Osteocyte (in vitro differentiated cells): ENCODE measurements around the gene FOXN3. TPM values are rescaled to one million over a fixed set of nuclear protein-coding genes. Genes with fewer than 3 reads are reported as not detected.

Source experiments
- DNase-seq: peaks from one replicate; pipeline ENCODE4 v3.0.0; 2021; ENCODE audit warnings: mixed read lengths; ENCODE audit not compliant: unreplicated experiment; ENCODE audit errors: extremely low spot score
- H3K27ac Mint-ChIP-seq: one replicate; pipeline ENCODE4 v1.8.0; 2021; ENCODE audit warnings: mild to moderate bottlenecking, mixed read lengths; ENCODE audit not compliant: unreplicated experiment
- H3K27me3 Mint-ChIP-seq: one replicate; pipeline ENCODE4 v1.8.0; 2021; ENCODE audit warnings: mixed read lengths; ENCODE audit not compliant: unreplicated experiment
- H3K36me3 Mint-ChIP-seq: one replicate; pipeline ENCODE4 v1.8.0; 2021; ENCODE audit warnings: mixed read lengths; ENCODE audit not compliant: unreplicated experiment
- H3K4me1 Mint-ChIP-seq: one replicate; pipeline ENCODE4 v1.8.0; 2021; ENCODE audit warnings: mixed read lengths; ENCODE audit not compliant: unreplicated experiment
- H3K4me3 Mint-ChIP-seq: one replicate; pipeline ENCODE4 v1.8.0; 2021; ENCODE audit warnings: mild to moderate bottlenecking, moderate library complexity, mixed read lengths; ENCODE audit not compliant: unreplicated experiment
- H3K9me3 Mint-ChIP-seq: one replicate; pipeline ENCODE4 v1.8.0; 2021; ENCODE audit warnings: mixed read lengths; ENCODE audit not compliant: unreplicated experiment
- total RNA-seq: library from RNA; stranded (reverse); gene quantifications from 2 replicates; pipeline ENCODE4 v1.2.1, GENCODE V29; 2021
- TF ChIP-seq, protein P1 (sequence below): fragments of 200-600 bp; sonication (generic); IDR thresholded peaks from 2 replicates; pipeline ENCODE4 v1.5.0; 2021; ENCODE audit warnings: antibody characterized with exemption, mild to moderate bottlenecking, moderate library complexity

The FOXN3 gene
- total RNA-seq, 1 donor from 2014 or later, result 120 TPM

DNA sequence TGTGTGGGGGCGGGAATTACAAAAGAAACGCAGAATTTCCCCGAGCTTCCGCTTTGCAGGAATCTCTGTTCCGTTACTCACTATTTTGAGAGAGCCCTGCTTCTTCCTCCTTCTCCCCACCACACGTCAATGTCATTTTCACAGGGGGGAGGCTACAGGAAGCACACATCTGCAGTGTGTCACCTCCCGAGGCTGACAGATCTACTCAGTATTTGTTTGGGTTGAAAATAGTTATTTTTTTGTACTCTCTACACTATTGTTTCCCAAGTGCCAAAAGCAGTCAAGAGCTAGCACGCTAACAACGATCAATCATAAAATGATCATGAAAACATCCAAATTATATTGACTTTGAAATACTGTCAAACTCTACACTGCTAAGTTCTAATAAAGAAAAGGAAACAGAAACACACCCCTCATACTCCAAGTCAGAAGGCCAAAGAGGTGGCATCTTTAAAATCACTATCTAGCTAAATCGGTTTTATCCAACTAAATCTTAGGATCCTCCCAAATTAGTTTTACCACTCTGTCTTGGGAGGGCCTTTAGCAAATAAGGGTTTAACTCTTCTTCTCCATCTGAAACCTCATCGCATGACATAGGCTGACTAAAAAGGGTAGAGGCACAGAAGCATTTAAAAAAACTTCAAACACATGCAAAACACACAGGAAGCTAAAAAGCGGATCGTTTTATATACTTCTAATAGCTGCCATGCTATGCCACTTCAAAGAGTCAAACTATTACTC lies 51.8 kb downstream of the FOXN3 start:
- DNase-seq, result no peak
- Mint-ChIP-seq H3K9me3 (no peaks in the 10 kb centered on the region), H3K4me1 (peaks cover 33% of the 10 kb centered on the region), H3K27me3 (no peaks in the 10 kb centered on the region), H3K36me3 (peaks cover 4% of the 10 kb centered on the region), H3K4me3 (no peak overlapping the region), H3K27ac (peak overlapping the region; percentile 41)
- TF ChIP-seq, protein P1, sequence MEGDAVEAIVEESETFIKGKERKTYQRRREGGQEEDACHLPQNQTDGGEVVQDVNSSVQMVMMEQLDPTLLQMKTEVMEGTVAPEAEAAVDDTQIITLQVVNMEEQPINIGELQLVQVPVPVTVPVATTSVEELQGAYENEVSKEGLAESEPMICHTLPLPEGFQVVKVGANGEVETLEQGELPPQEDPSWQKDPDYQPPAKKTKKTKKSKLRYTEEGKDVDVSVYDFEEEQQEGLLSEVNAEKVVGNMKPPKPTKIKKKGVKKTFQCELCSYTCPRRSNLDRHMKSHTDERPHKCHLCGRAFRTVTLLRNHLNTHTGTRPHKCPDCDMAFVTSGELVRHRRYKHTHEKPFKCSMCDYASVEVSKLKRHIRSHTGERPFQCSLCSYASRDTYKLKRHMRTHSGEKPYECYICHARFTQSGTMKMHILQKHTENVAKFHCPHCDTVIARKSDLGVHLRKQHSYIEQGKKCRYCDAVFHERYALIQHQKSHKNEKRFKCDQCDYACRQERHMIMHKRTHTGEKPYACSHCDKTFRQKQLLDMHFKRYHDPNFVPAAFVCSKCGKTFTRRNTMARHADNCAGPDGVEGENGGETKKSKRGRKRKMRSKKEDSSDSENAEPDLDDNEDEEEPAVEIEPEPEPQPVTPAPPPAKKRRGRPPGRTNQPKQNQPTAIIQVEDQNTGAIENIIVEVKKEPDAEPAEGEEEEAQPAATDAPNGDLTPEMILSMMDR, result no peak

- Mint-ChIP-seq H3K4me1 (peaks cover 35% of the 10 kb centered on the region), H3K27ac (no peak overlapping the region), H3K9me3 (no peaks in the 10 kb centered on the region), H3K36me3 (peaks cover 4% of the 10 kb centered on the region), H3K4me3 (no peak overlapping the region), H3K27me3 (no peaks in the 10 kb centered on the region)
- DNase-seq, result no peak
- TF ChIP-seq, protein P1, result no peak
Observed at GRCh38 chr14:89364316-89364715, 52.7 kb downstream of the FOXN3 start.

DNA sequence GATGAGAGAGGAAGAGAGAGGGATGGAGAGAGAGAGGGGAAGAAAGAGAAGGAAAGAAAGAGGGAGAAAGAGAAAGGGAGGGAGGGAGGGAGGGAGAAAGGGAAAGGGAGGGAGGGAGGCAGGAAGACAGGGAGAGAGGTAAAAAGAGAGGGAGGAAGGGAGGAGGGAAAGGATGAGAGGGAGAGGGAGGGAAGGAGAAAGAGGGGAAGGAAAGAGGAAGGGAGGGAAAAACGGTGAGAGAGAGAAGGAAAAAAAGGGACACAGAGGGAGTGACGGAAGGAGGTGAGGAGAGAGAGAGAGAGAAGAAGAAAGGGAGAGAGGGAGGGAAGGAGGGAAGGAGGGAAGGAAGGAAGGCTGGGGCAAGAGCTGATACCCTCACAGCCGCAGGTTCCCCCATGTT lies 56.8 kb downstream of the FOXN3 start:
- Mint-ChIP-seq H3K4me1 (peaks cover 22% of the 10 kb centered on the region), H3K27ac (no peak overlapping the region), H3K27me3 (no peaks in the 10 kb centered on the region), H3K9me3 (no peaks in the 10 kb centered on the region), H3K4me3 (no peak overlapping the region), H3K36me3 (peaks cover 6% of the 10 kb centered on the region)
- TF ChIP-seq, protein P1, result no peak
- no peak for DNase-seq

GRCh38 chr14:89359477-89360222 lies 57.4 kb downstream of the FOXN3 start:
- TF ChIP-seq, protein P1, result no peak
- H3K4me1 Mint-ChIP-seq, result peaks cover 16% of the 10 kb centered on the region
- no peak for DNase-seq
- H3K4me3 Mint-ChIP-seq, result no peak overlapping the region
- H3K36me3 Mint-ChIP-seq, result peaks cover 6% of the 10 kb centered on the region
- H3K27ac Mint-ChIP-seq, result peak overlapping the region; percentile 16
- H3K27me3 Mint-ChIP-seq, result no peaks in the 10 kb centered on the region
- no peaks in the 10 kb centered on the region for H3K9me3 Mint-ChIP-seq

DNA sequence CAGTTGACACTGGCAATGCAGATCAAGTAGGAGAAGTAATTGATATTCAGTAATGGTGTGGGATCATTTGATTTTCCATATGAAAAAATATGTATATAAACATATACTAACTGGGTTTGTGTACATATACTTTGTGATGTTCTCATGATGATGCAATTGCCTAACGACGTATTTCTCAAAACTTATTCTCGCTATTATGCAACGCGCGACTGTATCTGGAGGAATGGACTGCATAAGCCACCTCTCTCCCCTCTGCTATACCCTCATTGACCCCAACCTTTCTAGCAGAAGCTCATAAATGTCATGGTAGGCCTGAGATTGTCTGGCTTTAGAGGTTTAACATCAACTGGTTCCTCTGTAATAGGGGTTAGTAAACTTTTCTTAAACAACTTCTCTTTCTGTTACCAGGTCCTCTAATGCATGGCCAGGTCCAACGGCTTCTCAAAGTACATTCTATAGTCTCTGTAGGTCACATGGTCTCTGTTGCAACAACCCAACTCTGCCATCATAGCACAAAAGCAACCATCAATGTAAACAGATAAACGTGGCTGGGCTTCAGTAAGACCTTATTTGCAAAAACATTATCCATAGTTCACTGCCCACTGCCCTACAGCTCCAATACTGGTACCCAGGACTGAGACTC lies 59.3 kb downstream of the FOXN3 start:
- H3K27ac Mint-ChIP-seq, result no peak overlapping the region
- H3K4me3 Mint-ChIP-seq, result no peak overlapping the region
- TF ChIP-seq, protein P1, result no peak
- DNase-seq, result no peak
- H3K9me3 Mint-ChIP-seq, result no peaks in the 10 kb centered on the region
- peaks cover 9% of the 10 kb centered on the region for H3K4me1 Mint-ChIP-seq
- H3K36me3 Mint-ChIP-seq, result peaks cover 2% of the 10 kb centered on the region
- no peaks in the 10 kb centered on the region for H3K27me3 Mint-ChIP-seq
